Vein endothelial cell (primary cell): ENCODE results near the gene CASP10. TPM values are rescaled to one million over a fixed set of nuclear protein-coding genes. Genes with fewer than 3 reads are reported as not detected.

Source experiments
- small RNA-seq: library from RNA; depleted of rRNA; stranded (forward); fragments of <200 nt; gene quantifications from one replicate; pipeline ENCODE3, GENCODE V24; 2012
- total RNA-seq: library from RNA; depleted of rRNA; stranded (reverse); fragments of >200 nt; gene quantifications from 2 replicates; pipeline ENCODE4 v1.2.3, GENCODE V29; 2012

CASP10 gene
- 45.1 and 56.7 TPM in 2 replicates for total RNA-seq

DNA sequence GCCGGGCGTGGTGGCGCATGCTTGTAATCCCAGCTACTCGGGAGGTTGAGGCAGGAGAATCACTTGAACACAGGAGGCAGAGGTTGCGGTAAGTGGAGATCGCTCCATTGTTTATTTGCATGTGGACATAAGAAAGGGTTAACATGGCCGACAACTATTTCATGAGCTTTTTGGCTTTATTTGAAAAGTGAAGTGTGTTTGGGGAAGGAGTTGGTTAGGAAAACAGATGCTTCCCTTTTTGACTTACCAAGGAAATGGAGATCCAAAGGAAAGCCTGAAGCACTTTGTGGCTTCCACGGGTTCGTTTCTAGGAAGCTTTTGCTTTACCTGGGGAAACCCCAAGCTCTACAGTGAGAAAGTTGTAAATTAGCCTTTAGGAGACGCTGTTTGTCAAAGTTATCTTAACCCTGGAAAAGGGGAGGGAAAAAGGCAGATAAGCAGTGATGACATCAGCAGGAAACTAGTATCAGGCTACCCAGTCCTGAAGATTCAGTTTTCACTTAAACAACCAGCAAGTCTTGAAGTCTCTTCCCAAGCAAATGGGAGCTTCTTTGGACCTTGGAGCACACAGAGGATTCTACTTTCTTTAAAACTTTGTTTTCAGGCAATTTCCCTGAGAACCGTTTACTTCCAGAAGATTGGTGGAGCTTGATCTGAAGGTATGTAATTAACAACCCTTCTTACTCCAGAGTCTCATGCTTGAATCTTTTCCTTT is at the start of gene CASP10:
TSS of gene CASP10 (plus strand) at position 492 of the 715 bp plus-strand sequence. CDS start 2,637 bp downstream, outside the sequence.

GRCh38 chr2:201260302-201260800 is 77.4 kb downstream of the CASP10 start, which contains the start of gene CASP8:
Gene CASP8 (plus strand): TSS chr2:201260536. CDS start chr2:201266487, 5,951 bp downstream.

Small RNA genes lying within 50 kb of the gene (small RNA-seq; reads per million reads assigned to genes)
- gene AC007283.2 (not detected), gene MTND4LP13 (2.2 reads per million, percentile 82 among the genes with 10 or more reads in this experiment), gene RNU7-45P (not detected)

Other genes with a start within 250 kb of the CASP10 start
- 13.7 and 23.4 TPM in 2 replicates for gene ORC2, start 219.5 kb upstream of the CASP10 start, total RNA-seq
- 15.4 and 20.1 TPM in 2 replicates for gene HYCC2, start 111.5 kb upstream of the CASP10 start, total RNA-seq
- gene NDUFB3, start 111.1 kb upstream of the CASP10 start, total RNA-seq = 42.5 and 50.3 TPM in 2 replicates
- gene CFLAR, start 67.0 kb upstream of the CASP10 start, total RNA-seq = 293 and 295 TPM in 2 replicates
- 6.2 and 7.5 TPM in 2 replicates for gene CASP8, start 77.4 kb downstream of the CASP10 start, total RNA-seq
- gene FLACC1, start 174.2 kb downstream of the CASP10 start, total RNA-seq = 0.65 and 1.1 TPM in 2 replicates